K562 (cell line): ENCODE data around the gene PMM1. TPM values are rescaled to one million over a fixed set of nuclear protein-coding genes. Genes with fewer than 3 reads are reported as not detected.

Experiments
- ARID1B ChIP-seq: fragments of 450-650 bp; IDR thresholded peaks from 2 replicates; pipeline ENCODE4 v1.6.1; 2016; ENCODE audit warnings: antibody characterized with exemption, mild to moderate bottlenecking, inconsistent platforms
- CEBPZ ChIP-seq: fragments of 150-350 bp; IDR thresholded peaks from 2 replicates; pipeline ENCODE4 v1.6.1; 2014; ENCODE audit warnings: low read depth, mild to moderate bottlenecking, low read length, borderline replicate concordance
- FOXA3 ChIP-seq, 2 experiments: fragments of 450-650 bp in 1 of 2; sonication (generic) in 1 of 2; formaldehyde crosslinking; IDR thresholded peaks in 1 of 2; conservative IDR thresholded peaks in 1 of 2; 2 replicates each; pipeline versions ENCODE4 v1.4.0 to v1.8.0; 2020 to 2022; ENCODE audit warnings: mild to moderate bottlenecking in 2 of 2, missing genetic modification reagents in 1 of 2
- ILK ChIP-seq: fragments of 450-650 bp; IDR thresholded peaks from 2 replicates; pipeline ENCODE4 v1.6.1; 2016; ENCODE audit warnings: missing genetic modification characterization, low read depth, mild to moderate bottlenecking, missing compliant biosample characterization, moderate library complexity, borderline replicate concordance
- KHSRP ChIP-seq: fragments of 450-650 bp; IDR thresholded peaks from 2 replicates; pipeline ENCODE4 v1.6.1; 2017
- LEF1 ChIP-seq: fragments of 450-650 bp; IDR thresholded peaks from 2 replicates; pipeline ENCODE4 v1.6.1; 2016; ENCODE audit warnings: mild to moderate bottlenecking
- RBBP5 ChIP-seq: fragments of 200-600 bp; sonication (generic); IDR thresholded peaks from 2 replicates; pipeline ENCODE4 v1.6.1; 2012; ENCODE audit warnings: borderline replicate concordance, mild to moderate bottlenecking, low read length, control low read depth, inconsistent platforms; ENCODE audit not compliant: insufficient read depth, poor library complexity, severe bottlenecking
- SMAD2 ChIP-seq: fragments of 150-350 bp; IDR thresholded peaks from 2 replicates; pipeline ENCODE4 v1.6.1; 2014; ENCODE audit warnings: low read depth, mild to moderate bottlenecking, low read length
- THRAP3 ChIP-seq: fragments of 450-650 bp; IDR thresholded peaks from 2 replicates; pipeline ENCODE4 v1.6.1; 2016; ENCODE audit warnings: mild to moderate bottlenecking, inconsistent platforms, borderline replicate concordance
- ZNF217 ChIP-seq: sonication (generic); formaldehyde crosslinking; IDR thresholded peaks from 2 replicates; pipeline ENCODE4 v1.8.0; 2022; ENCODE audit warnings: mild to moderate bottlenecking, missing genetic modification reagents
- ZNF408 ChIP-seq: fragments of 250-450 bp; sonication (Bioruptor Pico); IDR thresholded peaks from 2 replicates; pipeline ENCODE4 v1.4.0; 2020; ENCODE audit warnings: low read depth, mild to moderate bottlenecking, moderate library complexity
- ZNF584 ChIP-seq: fragments of 200-800 bp; sonication (Bioruptor generic); IDR thresholded peaks from 2 replicates; pipeline ENCODE4 v1.6.1; 2016; ENCODE audit warnings: low read depth, mild to moderate bottlenecking, missing genetic modification characterization, missing compliant biosample characterization
- ZNF668 ChIP-seq: fragments of 250-450 bp; sonication (Bioruptor Pico); IDR thresholded peaks from 2 replicates; pipeline ENCODE4 v1.8.0; 2022; ENCODE audit warnings: mild to moderate bottlenecking, inconsistent platforms
- ZNF76 ChIP-seq: fragments of 250-450 bp; sonication (Bioruptor Pico); IDR thresholded peaks from 2 replicates; pipeline ENCODE4 v1.4.0; 2020; ENCODE audit warnings: mild to moderate bottlenecking, moderate library complexity, borderline replicate concordance
- polyA plus RNA-seq, 8 experiments: library from polyadenylated mRNA; depleted of rRNA in 4 of 8; stranded (reverse) in 5 of 8; unstranded in 3 of 8; fragments of >200 nt; fragmentation: Nextera tagmentation in 2 of 8; fragmentation: Illumina TruSeq in 1 of 8; extraction: Ambion mirVana in 2 of 8; extraction: Trizol in 1 of 8; gene quantifications; 2 replicates each; pipeline versions ENCODE4 v1.2.1 to v1.2.3, GENCODE V29; 2011 to 2014; ENCODE audit warnings: inconsistent platforms in 1 of 8, missing spikeins in 1 of 8
- total RNA-seq, 7 experiments: library from RNA; depleted of rRNA in 6 of 7; stranded (reverse); fragments of >200 nt in 6 of 7; fragmentation: Illumina TruSeq in 2 of 7; extraction: Trizol in 2 of 7; gene quantifications; 2 replicates each; pipeline versions ENCODE4 v1.2.1 to v1.2.3, GENCODE V29; 2011 to 2021; ENCODE audit warnings: low replicate concordance in 1 of 7
- TF ChIP-seq, protein P1 (sequence below): fragments of 250-450 bp; sonication (Bioruptor Pico); IDR thresholded peaks from 2 replicates; pipeline ENCODE4 v1.5.0; 2021; ENCODE audit warnings: mild to moderate bottlenecking, borderline replicate concordance
- TF ChIP-seq, protein P2 (sequence below): fragments of 450-650 bp; IDR thresholded peaks from 2 replicates; pipeline ENCODE4 v1.6.1; 2014; ENCODE audit warnings: low read depth, mild to moderate bottlenecking, moderate library complexity, borderline replicate concordance

Gene PMM1
- total and polyA plus RNA-seq, 9 of the 15 experiments (the other 6 are each of a cell fraction or from before 2014, with no cell fraction given): 10.2 to 31.7 (median 20.3) TPM

DNA sequence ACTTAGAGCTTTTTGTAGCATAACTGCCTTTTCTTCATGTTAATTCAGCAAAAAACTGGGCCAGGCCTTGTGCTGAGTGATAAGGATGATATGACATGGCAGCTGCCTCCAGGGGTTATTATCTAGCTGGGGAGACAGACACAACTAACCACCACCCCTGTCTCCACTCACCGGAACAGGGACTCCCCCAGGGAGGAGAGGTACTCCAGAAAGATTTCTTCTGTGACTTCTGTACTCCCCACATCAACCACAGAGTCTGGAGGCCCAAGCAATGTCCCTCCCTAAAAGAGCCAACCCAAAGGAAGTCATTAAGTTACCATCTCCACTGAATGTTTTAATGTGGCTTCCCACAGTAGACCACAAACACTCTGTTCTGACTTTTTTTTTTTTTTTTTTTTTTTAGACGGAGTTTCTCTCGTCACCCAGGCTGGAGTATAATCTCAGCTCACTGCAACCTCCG lies 14.3 kb upstream of the PMM1 start (continued):
- TF ChIP-seq CEBPZ: no peak
- no peak for TF ChIP-seq ZNF668 (CRISPR knock-in tag)
- no peak for TF ChIP-seq THRAP3
- TF ChIP-seq SMAD2: no peak
- no peak for TF ChIP-seq ZNF584 (CRISPR knock-in tag)
- no peak for TF ChIP-seq ZNF217
- peak; percentile 91 for TF ChIP-seq ARID1B
- TF ChIP-seq RBBP5: no peak
- no peak for TF ChIP-seq KHSRP
- no peak for TF ChIP-seq FOXA3 (CRISPR knock-in tag; conservative IDR thresholded peaks at IDR 0.05 in 1 of 2, IDR thresholded peaks at IDR 0.05 in 1 of 2)
- TF ChIP-seq LEF1: peak; percentile 44; the same call in 1 of the 2 replicates
- no peak for TF ChIP-seq ZNF76 (CRISPR knock-in tag)
- TF ChIP-seq, protein P1, sequence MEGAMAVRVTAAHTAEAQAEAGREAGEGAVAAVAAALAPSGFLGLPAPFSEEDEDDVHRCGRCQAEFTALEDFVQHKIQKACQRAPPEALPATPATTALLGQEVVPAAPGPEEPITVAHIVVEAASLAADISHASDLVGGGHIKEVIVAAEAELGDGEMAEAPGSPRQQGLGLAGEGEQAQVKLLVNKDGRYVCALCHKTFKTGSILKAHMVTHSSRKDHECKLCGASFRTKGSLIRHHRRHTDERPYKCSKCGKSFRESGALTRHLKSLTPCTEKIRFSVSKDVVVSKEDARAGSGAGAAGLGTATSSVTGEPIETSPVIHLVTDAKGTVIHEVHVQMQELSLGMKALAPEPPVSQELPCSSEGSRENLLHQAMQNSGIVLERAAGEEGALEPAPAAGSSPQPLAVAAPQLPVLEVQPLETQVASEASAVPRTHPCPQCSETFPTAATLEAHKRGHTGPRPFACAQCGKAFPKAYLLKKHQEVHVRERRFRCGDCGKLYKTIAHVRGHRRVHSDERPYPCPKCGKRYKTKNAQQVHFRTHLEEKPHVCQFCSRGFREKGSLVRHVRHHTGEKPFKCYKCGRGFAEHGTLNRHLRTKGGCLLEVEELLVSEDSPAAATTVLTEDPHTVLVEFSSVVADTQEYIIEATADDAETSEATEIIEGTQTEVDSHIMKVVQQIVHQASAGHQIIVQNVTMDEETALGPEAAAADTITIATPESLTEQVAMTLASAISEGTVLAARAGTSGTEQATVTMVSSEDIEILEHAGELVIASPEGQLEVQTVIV (CRISPR knock-in tag): no peak
- no peak for TF ChIP-seq ILK
- TF ChIP-seq ZNF408 (CRISPR knock-in tag): no peak
- TF ChIP-seq, protein P2, sequence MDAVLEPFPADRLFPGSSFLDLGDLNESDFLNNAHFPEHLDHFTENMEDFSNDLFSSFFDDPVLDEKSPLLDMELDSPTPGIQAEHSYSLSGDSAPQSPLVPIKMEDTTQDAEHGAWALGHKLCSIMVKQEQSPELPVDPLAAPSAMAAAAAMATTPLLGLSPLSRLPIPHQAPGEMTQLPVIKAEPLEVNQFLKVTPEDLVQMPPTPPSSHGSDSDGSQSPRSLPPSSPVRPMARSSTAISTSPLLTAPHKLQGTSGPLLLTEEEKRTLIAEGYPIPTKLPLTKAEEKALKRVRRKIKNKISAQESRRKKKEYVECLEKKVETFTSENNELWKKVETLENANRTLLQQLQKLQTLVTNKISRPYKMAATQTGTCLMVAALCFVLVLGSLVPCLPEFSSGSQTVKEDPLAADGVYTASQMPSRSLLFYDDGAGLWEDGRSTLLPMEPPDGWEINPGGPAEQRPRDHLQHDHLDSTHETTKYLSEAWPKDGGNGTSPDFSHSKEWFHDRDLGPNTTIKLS: no peak
